HL-60/S4 (cell line): ENCODE measurements around the gene ZSCAN9.

Source experiments
- in situ Hi-C: fragments of 300-500 bp; cut with MboI; formaldehyde crosslinking; loops from 2 replicates; pipeline ENCODE4 v1.14.3; 2022; ENCODE audit warnings: low sequenced_read_pairs

Gene ZSCAN9

GRCh38 chr6:28220257-28221133 is 4.6 kb upstream of the ZSCAN9 start:
- in situ Hi-C loops: no loop called here

- in situ Hi-C loops: no loop called here
Measured at GRCh38 chr6:28224131-28225055, 682 bp upstream of the ZSCAN9 start.

GRCh38 chr6:28226460-28226859 is 1.4 kb downstream of the ZSCAN9 start:
- in situ Hi-C loops: no loop called here

- in situ Hi-C loops: no loop called here
Measured at GRCh38 chr6:28232785-28233184, 7.7 kb downstream of the ZSCAN9 start.

GRCh38 chr6:28235912-28236452 is 10.9 kb downstream of the ZSCAN9 start:
- in situ Hi-C loops: no loop called here

- in situ Hi-C loops: no loop called here
Measured at GRCh38 chr6:28239636-28240035, 14.6 kb downstream of the ZSCAN9 start.

- in situ Hi-C loops: no loop called here
Measured at GRCh38 chr6:28240471-28240870, 15.4 kb downstream of the ZSCAN9 start.

GRCh38 chr6:28243946-28244345 is 18.9 kb downstream of the ZSCAN9 start:
- in situ Hi-C loops: no loop called here

- in situ Hi-C loops: no loop called here
Measured at GRCh38 chr6:28245206-28245941, 20.3 kb downstream of the ZSCAN9 start.

- in situ Hi-C loops: no loop called here
Measured at GRCh38 chr6:28248916-28249315, 23.8 kb downstream of the ZSCAN9 start.

- in situ Hi-C loops: no loop called here
Measured at GRCh38 chr6:28250747-28251146, 25.7 kb downstream of the ZSCAN9 start.

- in situ Hi-C loops: no loop called here
Measured at GRCh38 chr6:28251661-28252008, 26.6 kb downstream of the ZSCAN9 start.

GRCh38 chr6:28252009-28252975 is 27.2 kb downstream of the ZSCAN9 start, which contains the start of gene ZKSCAN4:
Gene ZKSCAN4, minus strand, starts transcription at chr6:28252269. Its CDS starts 289 bp downstream, at chr6:28251980.
- in situ Hi-C loops: no loop called here

GRCh38 chr6:28254121-28254519 is 29.0 kb downstream of the ZSCAN9 start:
- in situ Hi-C loops: no loop called here

- in situ Hi-C loops: no loop called here
Measured at GRCh38 chr6:28257042-28257441, 32.0 kb downstream of the ZSCAN9 start.

- in situ Hi-C loops: no loop called here
Measured at GRCh38 chr6:28258877-28259777, 34.1 kb downstream of the ZSCAN9 start, which contains the start of gene NKAPL. Gene NKAPL, plus strand, starts transcription at chr6:28259297. Its CDS starts 75 bp downstream, at chr6:28259372.

GRCh38 chr6:28263922-28264321 is 38.8 kb downstream of the ZSCAN9 start:
- in situ Hi-C loops: no loop called here

GRCh38 chr6:28264834-28265401 is 39.8 kb downstream of the ZSCAN9 start:
- in situ Hi-C loops: no loop called here
